DND-41 (cell line): ENCODE results near the gene GNAT1.

ENCODE experiments used
- ATAC-seq: fragments of 200-7000 bp; cut with Tn5 transposase; 3 replicates; pipeline ENCODE4 v1.9.1; 2021; ENCODE audit warnings: low read depth; ENCODE audit not compliant: insufficient read depth
- DNase-seq: peaks from one replicate; pipeline ENCODE4 v3.0.0-alpha.2; 2020
- H2AFZ ChIP-seq: 2 replicates; pipeline ENCODE4 v1.6.0; 2012; ENCODE audit warnings: low read depth, low read length
- H3K27ac ChIP-seq: 2 replicates; pipeline ENCODE4 v1.5.1; 2012; ENCODE audit warnings: low read length, inconsistent platforms
- H3K27me3 ChIP-seq: fragments of 200-600 bp; sonication (generic); 2 replicates; pipeline ENCODE4 v1.6.0; 2012; ENCODE audit warnings: low read length, mild to moderate bottlenecking, inconsistent platforms; ENCODE audit not compliant: insufficient read depth, poor library complexity
- H3K36me3 ChIP-seq: 2 replicates; pipeline ENCODE4 v1.5.1; 2012; ENCODE audit warnings: low read length, inconsistent platforms; ENCODE audit not compliant: insufficient read depth
- H3K4me1 ChIP-seq: 2 replicates; pipeline ENCODE4 v1.5.1; 2012; ENCODE audit warnings: mild to moderate bottlenecking, low read length; ENCODE audit not compliant: insufficient read depth
- H3K4me2 ChIP-seq: 2 replicates; pipeline ENCODE4 v1.6.0; 2012; ENCODE audit warnings: mild to moderate bottlenecking, moderate library complexity, low read length, inconsistent platforms; ENCODE audit not compliant: insufficient read depth
- H3K4me3 ChIP-seq, 2 experiments: fragments of 200-600 bp in 1 of 2; shearing (Covaris generic) in 1 of 2; 2 replicates each; pipeline ENCODE4 v1.5.1; 2012 to 2016; ENCODE audit warnings: inconsistent platforms in 2 of 2, low read length in 2 of 2, mild to moderate bottlenecking in 2 of 2, low read depth in 1 of 2, moderate library complexity in 1 of 2
- H3K79me2 ChIP-seq: 2 replicates; pipeline ENCODE4 v1.6.0; 2012; ENCODE audit warnings: low read length, inconsistent platforms; ENCODE audit not compliant: insufficient read depth
- H3K9ac ChIP-seq: 2 replicates; pipeline ENCODE4 v1.6.0; 2012; ENCODE audit warnings: low read depth, mild to moderate bottlenecking, inconsistent platforms, low read length, moderate library complexity
- H3K9me3 ChIP-seq: 2 replicates; pipeline ENCODE4 v1.5.1; 2012; ENCODE audit warnings: low read length, moderate library complexity, mild to moderate bottlenecking, inconsistent platforms; ENCODE audit not compliant: insufficient read depth, severe bottlenecking
- H4K20me1 ChIP-seq: 2 replicates; pipeline ENCODE4 v1.6.0; 2012; ENCODE audit warnings: low read length; ENCODE audit not compliant: insufficient read depth
- EZH2 ChIP-seq: IDR thresholded peaks from 3 replicates; pipeline ENCODE4 v1.6.1; 2012; ENCODE audit warnings: borderline replicate concordance, low read depth, mild to moderate bottlenecking, moderate library complexity, low read length, inconsistent platforms; ENCODE audit not compliant: severe bottlenecking
- TF ChIP-seq, protein P1 (sequence below): IDR thresholded peaks from 2 replicates; pipeline ENCODE4 v1.5.1; 2012; ENCODE audit warnings: borderline replicate concordance, low read length, moderate library complexity, mild to moderate bottlenecking; ENCODE audit not compliant: poor library complexity, severe bottlenecking; ENCODE audit errors: extremely low read depth

GNAT1 gene

DNA sequence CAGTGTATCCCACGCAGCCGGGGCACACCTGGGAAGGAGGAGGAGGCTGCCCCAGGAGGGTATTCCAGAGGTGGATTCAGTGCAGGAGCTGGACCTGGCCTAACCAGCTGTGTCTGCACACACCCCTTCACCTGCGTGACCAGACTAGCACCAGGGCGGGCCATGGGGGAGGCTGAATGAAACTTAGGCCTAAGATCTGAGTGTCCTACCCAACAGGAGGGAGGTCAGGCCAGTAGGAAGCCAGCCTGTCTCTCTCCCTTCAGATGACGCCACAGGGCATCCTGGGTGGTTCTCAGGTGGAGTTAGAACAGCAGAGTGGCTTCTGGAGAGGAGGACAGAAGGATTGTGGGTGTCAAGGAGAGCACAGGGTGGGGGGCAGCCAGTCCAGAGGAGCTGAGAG is 39.7 kb upstream of the GNAT1 start:
- Histone ChIP-seq H3K79me2 (no peaks in the 10 kb centered on the region), H2AFZ (no peak overlapping the region), H4K20me1 (no peaks in the 10 kb centered on the region), H3K4me1 (no peaks in the 10 kb centered on the region), H3K27me3 (no peaks in the 10 kb centered on the region), H3K9me3 (no peaks in the 10 kb centered on the region), H3K36me3 (no peaks in the 10 kb centered on the region), H3K27ac (no peak overlapping the region), H3K4me3 (no peak overlapping the region), H3K4me2 (no peak overlapping the region), H3K9ac (no peak overlapping the region)
- DNase-seq (no peak), ATAC-seq (no peak)
- TF ChIP-seq EZH2 = no peak
- TF ChIP-seq, protein P1, sequence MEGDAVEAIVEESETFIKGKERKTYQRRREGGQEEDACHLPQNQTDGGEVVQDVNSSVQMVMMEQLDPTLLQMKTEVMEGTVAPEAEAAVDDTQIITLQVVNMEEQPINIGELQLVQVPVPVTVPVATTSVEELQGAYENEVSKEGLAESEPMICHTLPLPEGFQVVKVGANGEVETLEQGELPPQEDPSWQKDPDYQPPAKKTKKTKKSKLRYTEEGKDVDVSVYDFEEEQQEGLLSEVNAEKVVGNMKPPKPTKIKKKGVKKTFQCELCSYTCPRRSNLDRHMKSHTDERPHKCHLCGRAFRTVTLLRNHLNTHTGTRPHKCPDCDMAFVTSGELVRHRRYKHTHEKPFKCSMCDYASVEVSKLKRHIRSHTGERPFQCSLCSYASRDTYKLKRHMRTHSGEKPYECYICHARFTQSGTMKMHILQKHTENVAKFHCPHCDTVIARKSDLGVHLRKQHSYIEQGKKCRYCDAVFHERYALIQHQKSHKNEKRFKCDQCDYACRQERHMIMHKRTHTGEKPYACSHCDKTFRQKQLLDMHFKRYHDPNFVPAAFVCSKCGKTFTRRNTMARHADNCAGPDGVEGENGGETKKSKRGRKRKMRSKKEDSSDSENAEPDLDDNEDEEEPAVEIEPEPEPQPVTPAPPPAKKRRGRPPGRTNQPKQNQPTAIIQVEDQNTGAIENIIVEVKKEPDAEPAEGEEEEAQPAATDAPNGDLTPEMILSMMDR = no peak

DNA sequence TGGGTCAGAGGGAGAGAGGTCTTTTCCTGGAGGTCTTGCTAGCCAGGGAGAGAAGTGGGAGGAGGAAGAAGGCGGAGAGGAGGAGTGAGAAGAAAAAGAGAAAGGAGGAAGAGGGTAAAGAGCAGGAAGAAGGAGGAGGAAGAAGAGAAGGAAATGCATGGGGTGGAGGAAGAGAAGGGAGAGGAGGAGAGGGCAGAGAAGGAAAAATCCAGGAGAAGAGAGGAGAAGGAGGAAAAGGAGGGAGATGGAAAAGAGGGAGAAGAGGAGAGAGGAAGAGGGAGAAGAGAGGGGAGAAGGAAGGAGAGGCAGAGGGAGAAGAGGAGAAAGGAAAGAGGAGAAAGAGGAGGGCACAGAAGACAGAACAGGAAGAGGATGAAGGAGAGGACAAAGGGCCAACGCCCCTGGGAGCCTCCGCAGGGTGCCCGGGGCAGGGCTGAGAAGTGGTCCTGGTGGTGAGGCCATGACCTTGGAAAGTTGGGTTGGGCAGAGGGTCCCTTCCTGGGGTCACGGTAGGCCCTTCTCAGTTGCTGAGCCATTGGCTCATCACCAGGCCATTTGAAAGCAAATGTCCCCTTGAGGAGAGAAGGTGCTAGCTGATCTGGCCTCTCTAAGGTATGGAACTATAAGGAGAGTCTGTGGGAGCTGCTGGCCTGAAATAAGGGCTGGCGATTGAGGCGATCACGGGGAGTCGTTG is 37.5 kb upstream of the GNAT1 start:
- H3K9ac ChIP-seq = no peak overlapping the region
- H3K4me3 ChIP-seq = no peak overlapping the region
- TF ChIP-seq, protein P1 = no peak
- no peak for TF ChIP-seq EZH2
- no peaks in the 10 kb centered on the region for H4K20me1 ChIP-seq
- H3K27me3 ChIP-seq = no peaks in the 10 kb centered on the region
- no peak overlapping the region for H3K27ac ChIP-seq
- H3K79me2 ChIP-seq = no peaks in the 10 kb centered on the region
- H3K4me2 ChIP-seq = no peak overlapping the region
- DNase-seq (no peak), ATAC-seq (no peak)
- H3K4me1 ChIP-seq = no peaks in the 10 kb centered on the region
- no peak overlapping the region for H2AFZ ChIP-seq
- no peaks in the 10 kb centered on the region for H3K9me3 ChIP-seq
- no peaks in the 10 kb centered on the region for H3K36me3 ChIP-seq

DNA sequence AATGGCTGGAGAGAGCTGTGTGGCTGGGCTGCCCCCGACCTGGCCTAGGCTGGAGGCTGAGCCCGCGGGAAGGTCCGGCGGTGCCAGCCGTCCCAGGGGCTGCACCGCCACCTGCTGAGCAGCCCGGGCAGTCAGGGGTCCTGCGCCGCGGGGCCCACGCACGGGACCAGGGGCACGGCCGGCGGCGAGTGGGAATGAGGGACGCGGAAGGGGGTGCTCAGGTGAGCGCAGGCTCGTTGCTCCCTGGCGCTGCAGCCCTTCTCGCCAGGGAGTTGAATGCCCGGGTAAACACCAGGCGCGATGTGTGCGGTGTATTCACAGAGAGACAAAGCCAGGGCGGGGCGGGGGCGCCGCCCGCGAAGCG is 37.0 kb upstream of the GNAT1 start:
- Histone ChIP-seq H3K79me2 (no peaks in the 10 kb centered on the region), H3K36me3 (no peaks in the 10 kb centered on the region), H3K27ac (no peak overlapping the region), H3K4me2 (no peak overlapping the region), H3K27me3 (no peaks in the 10 kb centered on the region), H3K9ac (no peak overlapping the region), H3K4me1 (no peaks in the 10 kb centered on the region), H3K4me3 (no peak overlapping the region), H4K20me1 (no peaks in the 10 kb centered on the region), H2AFZ (no peak overlapping the region), H3K9me3 (no peaks in the 10 kb centered on the region)
- DNase-seq (no peak), ATAC-seq (no peak)
- TF ChIP-seq, protein P1 = no peak
- no peak for TF ChIP-seq EZH2
